H1 (cell line): Measurements from ENCODE around the gene PTPRE. TPM values are rescaled to one million over a fixed set of nuclear protein-coding genes. Genes with fewer than 3 reads are reported as not detected.

Experiments
- CHD7 ChIP-seq: fragments of 300-600 bp; sonication (generic); IDR thresholded peaks from 2 replicates; pipeline ENCODE4 v1.7.1; 2012; ENCODE audit warnings: low read length, moderate library complexity, mild to moderate bottlenecking, inconsistent platforms; ENCODE audit not compliant: insufficient replicate concordance
- E2F6 ChIP-seq: IDR thresholded peaks from 2 replicates; pipeline ENCODE4 v1.6.1; 2012; ENCODE audit warnings: inconsistent platforms
- FOSL1 ChIP-seq: IDR thresholded peaks from 2 replicates; pipeline ENCODE4 v1.6.1; 2011; ENCODE audit warnings: mild to moderate bottlenecking, low read depth, low read length, moderate library complexity; ENCODE audit not compliant: insufficient read depth
- GTF2F1 ChIP-seq: IDR thresholded peaks from 2 replicates; pipeline ENCODE4 v1.6.1; 2012; ENCODE audit warnings: low read depth, low read length, improper control_type of control experiment, borderline replicate concordance
- KDM4A ChIP-seq: IDR thresholded peaks from one replicate; pipeline ENCODE4 v1.7.1; 2012; ENCODE audit warnings: low read depth, mild to moderate bottlenecking, moderate library complexity, low read length, inconsistent platforms; ENCODE audit not compliant: severe bottlenecking
- POU5F1 ChIP-seq: IDR thresholded peaks from 2 replicates; pipeline ENCODE4 v1.6.1; 2011; ENCODE audit warnings: low read depth, mild to moderate bottlenecking, low read length, moderate library complexity
- SP4 ChIP-seq: IDR thresholded peaks from 2 replicates; pipeline ENCODE4 v1.6.1; 2012; ENCODE audit warnings: low read length, inconsistent platforms
- SRF ChIP-seq: IDR thresholded peaks from 2 replicates; pipeline ENCODE4 v1.6.1; 2011; ENCODE audit warnings: mild to moderate bottlenecking, low read depth, low read length, moderate library complexity
- ZNF274 ChIP-seq: IDR thresholded peaks from 2 replicates; pipeline ENCODE4 v1.7.0; 2012; ENCODE audit warnings: low read length, borderline replicate concordance; ENCODE audit errors: extremely low read depth
- polyA plus RNA-seq, 7 experiments: library from polyadenylated mRNA; depleted of rRNA in 3 of 7; stranded (reverse) in 5 of 7; unstranded in 2 of 7; fragments of >200 nt in 5 of 7; fragments of 200-250 nt in 2 of 7; gene quantifications; 1 replicate in 5 of 7; 2 replicates in 1 of 7; 4 replicates in 1 of 7; pipeline versions ENCODE4 v1.2.1 to v1.2.3, GENCODE V29; 2011 to 2013; ENCODE audit warnings: missing spikeins in 2 of 7, mixed read lengths in 2 of 7
- total RNA-seq: library from RNA; stranded (reverse); fragmentation: NEBNext Ultra II Directional; extraction: Animal tissue kit (Norgen Biotek cat#: 25700); gene quantifications from 2 replicates; pipeline ENCODE4 v1.2.1, GENCODE V29; 2021
- TF ChIP-seq, protein P1 (sequence below): IDR thresholded peaks from 2 replicates; pipeline ENCODE4 v1.6.1; 2012; ENCODE audit warnings: low read length, inconsistent platforms

Gene PTPRE
- total and polyA plus RNA-seq, 2 of the 8 experiments (the other 6 are each of a cell fraction or from before 2014, with no cell fraction given), result 0.33 to 0.54 TPM

GRCh38 chr10:127968659-127969058 is 61.8 kb downstream of the PTPRE start (continued):
- TF ChIP-seq CHD7 (no peak), E2F6 (no peak), KDM4A (no peak), ZNF274 (no peak), SRF (no peak), GTF2F1 (no peak), SP4 (no peak), POU5F1 (no peak), FOSL1 (no peak)
- TF ChIP-seq, protein P1, sequence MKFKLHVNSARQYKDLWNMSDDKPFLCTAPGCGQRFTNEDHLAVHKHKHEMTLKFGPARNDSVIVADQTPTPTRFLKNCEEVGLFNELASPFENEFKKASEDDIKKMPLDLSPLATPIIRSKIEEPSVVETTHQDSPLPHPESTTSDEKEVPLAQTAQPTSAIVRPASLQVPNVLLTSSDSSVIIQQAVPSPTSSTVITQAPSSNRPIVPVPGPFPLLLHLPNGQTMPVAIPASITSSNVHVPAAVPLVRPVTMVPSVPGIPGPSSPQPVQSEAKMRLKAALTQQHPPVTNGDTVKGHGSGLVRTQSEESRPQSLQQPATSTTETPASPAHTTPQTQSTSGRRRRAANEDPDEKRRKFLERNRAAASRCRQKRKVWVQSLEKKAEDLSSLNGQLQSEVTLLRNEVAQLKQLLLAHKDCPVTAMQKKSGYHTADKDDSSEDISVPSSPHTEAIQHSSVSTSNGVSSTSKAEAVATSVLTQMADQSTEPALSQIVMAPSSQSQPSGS, result no peak
